Immature natural killer cell (primary cell): ENCODE results near the gene RANBP1. TPM values are rescaled to one million over a fixed set of nuclear protein-coding genes. Genes with fewer than 3 reads are reported as not detected.

ENCODE experiments used
- DNase-seq, 3 donors: peaks; one replicate each; pipeline ENCODE4 v3.0.0; 2022; ENCODE audit warnings: mixed read lengths in 1 of 3
- H3K27ac Mint-ChIP-seq, 6 donors: one replicate each; pipeline ENCODE4 v1.8.0; 2020; ENCODE audit warnings: mixed read lengths in 6 of 6, mild to moderate bottlenecking in 5 of 6, inconsistent platforms in 4 of 6, moderate library complexity in 3 of 6
- H3K27me3 Mint-ChIP-seq, 3 donors: one replicate each; pipeline ENCODE4 v1.8.0; 2020 to 2021; ENCODE audit warnings: low read depth in 3 of 3, mild to moderate bottlenecking in 3 of 3, mixed read lengths in 3 of 3, moderate library complexity in 3 of 3, inconsistent platforms in 1 of 3
- H3K36me3 Mint-ChIP-seq, 3 donors: one replicate each; pipeline ENCODE4 v1.8.0; 2020; ENCODE audit warnings: mixed read lengths in 3 of 3, inconsistent platforms in 2 of 3, mild to moderate bottlenecking in 2 of 3
- H3K4me1 Mint-ChIP-seq, 2 donors: one replicate each; pipeline ENCODE4 v1.8.0; 2020; ENCODE audit warnings: inconsistent platforms in 2 of 2, mild to moderate bottlenecking in 2 of 2, mixed read lengths in 2 of 2, moderate library complexity in 1 of 2
- H3K4me3 Mint-ChIP-seq, 5 donors: one replicate each; pipeline ENCODE4 v1.8.0; 2020; ENCODE audit warnings: mild to moderate bottlenecking in 5 of 5, mixed read lengths in 5 of 5, inconsistent platforms in 3 of 5, moderate library complexity in 3 of 5
- H3K9me3 Mint-ChIP-seq, 6 donors: one replicate each; pipeline ENCODE4 v1.8.0; 2020; ENCODE audit warnings: mild to moderate bottlenecking in 6 of 6, mixed read lengths in 6 of 6, inconsistent platforms in 4 of 6, moderate library complexity in 3 of 6
- polyA plus RNA-seq, 3 donors: library from polyadenylated mRNA; unstranded; fragments of 300-500 nt; fragmentation: Illumina TruSeq; gene quantifications; one replicate each; pipeline ENCODE4 v1.2.3, GENCODE V29; 2021

RANBP1 gene
- polyA plus RNA-seq, 3 donors from 2014 or later, result 90.4 to 111 (median 92.4) TPM

GRCh38 chr22:20083891-20084546 is 31.9 kb upstream of the RANBP1 start:
- no peaks in the 10 kb centered on the region for H3K9me3 Mint-ChIP-seq
- DNase-seq, result no peak
- peak overlapping the region in 3 of 6 donors; percentile 5 to 28 (median 7) for H3K27ac Mint-ChIP-seq
- H3K4me3 Mint-ChIP-seq, result no peak overlapping the region
- peaks cover 5 to 16% (median 6%) of the 10 kb centered on the region in 3 donors for H3K27me3 Mint-ChIP-seq
- peaks cover 6 to 25% (median 19%) of the 10 kb centered on the region in 3 donors for H3K36me3 Mint-ChIP-seq
- peaks cover 58 to 79% of the 10 kb centered on the region in 2 donors for H3K4me1 Mint-ChIP-seq

- Mint-ChIP-seq H3K4me3 (no peak overlapping the region), H3K9me3 (no peaks in the 10 kb centered on the region), H3K27ac (peak overlapping the region in 1 of 6 donors; percentile 8), H3K4me1 (peaks cover 55 to 82% of the 10 kb centered on the region in 2 donors), H3K27me3 (peaks cover 5 to 13% (median 6%) of the 10 kb centered on the region in 3 donors), H3K36me3 (peaks cover 6 to 32% (median 19%) of the 10 kb centered on the region in 3 donors)
- no peak for DNase-seq
These were observed 31.1 kb upstream of the RANBP1 start for GRCh38 chr22:20084547-20085413.

GRCh38 chr22:20085651-20086050 is 30.3 kb upstream of the RANBP1 start:
- no peak overlapping the region for H3K27ac Mint-ChIP-seq
- H3K4me3 Mint-ChIP-seq, result no peak overlapping the region
- peaks cover 56 to 86% of the 10 kb centered on the region in 2 donors for H3K4me1 Mint-ChIP-seq
- peaks cover 11 to 41% (median 24%) of the 10 kb centered on the region in 3 donors for H3K36me3 Mint-ChIP-seq
- peaks cover 5 to 11% (median 10%) of the 10 kb centered on the region in 3 donors for H3K27me3 Mint-ChIP-seq
- DNase-seq, result no peak
- no peaks in the 10 kb centered on the region for H3K9me3 Mint-ChIP-seq

GRCh38 chr22:20086101-20086599 is 29.8 kb upstream of the RANBP1 start:
- Mint-ChIP-seq H3K4me1 (peaks cover 54 to 86% of the 10 kb centered on the region in 2 donors), H3K4me3 (peak overlapping the region in 1 of 5 donors; percentile 7), H3K36me3 (peaks cover 15 to 44% (median 29%) of the 10 kb centered on the region in 3 donors), H3K9me3 (no peaks in the 10 kb centered on the region), H3K27me3 (peaks cover 2 to 12% (median 9%) of the 10 kb centered on the region in 3 donors), H3K27ac (peak overlapping the region in 1 of 6 donors; percentile 3)
- DNase-seq, result no peak

GRCh38 chr22:20086763-20087162 is 29.1 kb upstream of the RANBP1 start:
- peaks cover 2 to 12% (median 9%) of the 10 kb centered on the region in 3 donors for H3K27me3 Mint-ChIP-seq
- H3K36me3 Mint-ChIP-seq, result peaks cover 20 to 50% (median 34%) of the 10 kb centered on the region in 3 donors
- peak overlapping the region in 3 of 6 donors; percentile 3 to 82 (median 80) for H3K27ac Mint-ChIP-seq
- DNase-seq, result no peak
- peaks cover 55 to 86% of the 10 kb centered on the region in 2 donors for H3K4me1 Mint-ChIP-seq
- H3K4me3 Mint-ChIP-seq, result peak overlapping the region in 3 of 5 donors; percentile 29 to 53 (median 53)
- H3K9me3 Mint-ChIP-seq, result no peaks in the 10 kb centered on the region

GRCh38 chr22:20087319-20088262 is 28.3 kb upstream of the RANBP1 start:
- H3K27ac Mint-ChIP-seq, result peak overlapping the region; percentile 26 to 82 (median 64)
- peak overlapping the region; percentile 22 to 53 (median 49) for H3K4me3 Mint-ChIP-seq
- peaks cover 2 to 12% (median 9%) of the 10 kb centered on the region in 3 donors for H3K27me3 Mint-ChIP-seq
- peaks cover 48 to 85% of the 10 kb centered on the region in 2 donors for H3K4me1 Mint-ChIP-seq
- peak in 2 of 3 donors; percentile 43 to 44 for DNase-seq
- no peaks in the 10 kb centered on the region for H3K9me3 Mint-ChIP-seq
- peaks cover 20 to 58% (median 34%) of the 10 kb centered on the region in 3 donors for H3K36me3 Mint-ChIP-seq

- Mint-ChIP-seq H3K4me3 (peak overlapping the region in 1 of 5 donors; percentile 46), H3K4me1 (peaks cover 41 to 78% of the 10 kb centered on the region in 2 donors), H3K27me3 (peaks cover 2 to 12% (median 9%) of the 10 kb centered on the region in 3 donors), H3K27ac (peak overlapping the region in 2 of 6 donors; percentile 26 to 37), H3K9me3 (no peaks in the 10 kb centered on the region), H3K36me3 (peaks cover 20 to 61% (median 34%) of the 10 kb centered on the region in 3 donors)
- no peak for DNase-seq
These were observed 27.6 kb upstream of the RANBP1 start for GRCh38 chr22:20088263-20088648.

GRCh38 chr22:20089226-20089976 is 26.5 kb upstream of the RANBP1 start:
- DNase-seq, result no peak
- Mint-ChIP-seq H3K9me3 (no peaks in the 10 kb centered on the region), H3K27ac (peak overlapping the region in 2 of 6 donors; percentile 16 to 53), H3K4me1 (peaks cover 31 to 67% of the 10 kb centered on the region in 2 donors), H3K4me3 (no peak overlapping the region), H3K27me3 (peaks cover 0 to 12% (median 9%) of the 10 kb centered on the region in 3 donors), H3K36me3 (peaks cover 20 to 70% (median 34%) of the 10 kb centered on the region in 3 donors)

- Mint-ChIP-seq H3K4me1 (peaks cover 30 to 61% of the 10 kb centered on the region in 2 donors), H3K27ac (peak overlapping the region in 4 of 6 donors; percentile 25 to 77 (median 54)), H3K36me3 (peaks cover 20 to 71% (median 34%) of the 10 kb centered on the region in 3 donors), H3K27me3 (peaks cover 0 to 12% (median 9%) of the 10 kb centered on the region in 3 donors), H3K4me3 (peak overlapping the region in 4 of 5 donors; percentile 30 to 73 (median 40)), H3K9me3 (no peaks in the 10 kb centered on the region)
- DNase-seq, result no peak
These were observed 25.8 kb upstream of the RANBP1 start for GRCh38 chr22:20089977-20090729.

- H3K4me3 Mint-ChIP-seq, result peak overlapping the region in 3 of 5 donors; percentile 36 to 74 (median 44)
- peak overlapping the region in 4 of 6 donors; percentile 66 to 78 (median 75) for H3K27ac Mint-ChIP-seq
- H3K27me3 Mint-ChIP-seq, result peaks cover 0 to 12% (median 7%) of the 10 kb centered on the region in 3 donors
- H3K36me3 Mint-ChIP-seq, result peaks cover 26 to 73% (median 40%) of the 10 kb centered on the region in 3 donors
- DNase-seq, result no peak
- H3K9me3 Mint-ChIP-seq, result no peaks in the 10 kb centered on the region
- H3K4me1 Mint-ChIP-seq, result peaks cover 28 to 55% of the 10 kb centered on the region in 2 donors
These were observed 25.1 kb upstream of the RANBP1 start for GRCh38 chr22:20090730-20091240.

- H3K9me3 Mint-ChIP-seq, result no peaks in the 10 kb centered on the region
- H3K36me3 Mint-ChIP-seq, result peaks cover 30 to 77% (median 43%) of the 10 kb centered on the region in 3 donors
- peaks cover 24 to 44% of the 10 kb centered on the region in 2 donors for H3K4me1 Mint-ChIP-seq
- DNase-seq, result peak in 1 of 3 donors; percentile 30
- peak overlapping the region in 4 of 5 donors; percentile 4 to 74 (median 29) for H3K4me3 Mint-ChIP-seq
- peaks cover 0 to 6% (median 6%) of the 10 kb centered on the region in 3 donors for H3K27me3 Mint-ChIP-seq
- H3K27ac Mint-ChIP-seq, result peak overlapping the region; percentile 22 to 78 (median 62)
These were observed 24.0 kb upstream of the RANBP1 start for GRCh38 chr22:20091690-20092476.
